ENCODE data around the gene EPHA3. TPM values are rescaled to one million over a fixed set of nuclear protein-coding genes. Genes with fewer than 3 reads are reported as not detected.

Gene EPHA3
- total RNA-seq, 1 donor from 2014 or later, result 3.3 TPM

- no peak for TF ChIP-seq CTCF (IDR thresholded peaks at IDR 0.05)
- no peak for DNase-seq (ENCODE audit: low spot score in 2 of 2)
- Histone ChIP-seq H3K4me1 (no peaks in the 10 kb centered on the region), H3K27me3 (no peaks in the 10 kb centered on the region), H3K36me3 (no peaks in the 10 kb centered on the region), H3K9me3 (no peaks in the 10 kb centered on the region), H3K4me3 (no peak overlapping the region), H3K27ac (no peak overlapping the region)
- intact Hi-C loops (cut with DNase I), result no loop called here
Observed at GRCh38 chr3:89164774-89165173, 57.4 kb downstream of the EPHA3 start.

GRCh38 chr3:89165636-89166263, 58.3 kb downstream of the EPHA3 start:
- H3K4me3 ChIP-seq, result no peak overlapping the region
- H3K9me3 ChIP-seq, result no peaks in the 10 kb centered on the region
- H3K4me1 ChIP-seq, result no peaks in the 10 kb centered on the region
- TF ChIP-seq CTCF (IDR thresholded peaks at IDR 0.05), result no peak
- H3K36me3 ChIP-seq, result no peaks in the 10 kb centered on the region
- H3K27me3 ChIP-seq, result no peaks in the 10 kb centered on the region
- no peak overlapping the region for H3K27ac ChIP-seq
- intact Hi-C loops (cut with DNase I), result no loop called here
- no peak for DNase-seq (ENCODE audit: low spot score in 2 of 2)

- H3K27me3 ChIP-seq, result no peaks in the 10 kb centered on the region
- no peaks in the 10 kb centered on the region for H3K36me3 ChIP-seq
- H3K27ac ChIP-seq, result no peak overlapping the region
- no peak overlapping the region for H3K4me3 ChIP-seq
- TF ChIP-seq CTCF (IDR thresholded peaks at IDR 0.05), result no peak
- H3K9me3 ChIP-seq, result no peaks in the 10 kb centered on the region
- DNase-seq (ENCODE audit: low spot score in 2 of 2), result no peak
- no peaks in the 10 kb centered on the region for H3K4me1 ChIP-seq
- intact Hi-C loops (cut with DNase I), result no loop called here
Observed at GRCh38 chr3:89171687-89172545, 64.5 kb downstream of the EPHA3 start.

- no peak for DNase-seq (ENCODE audit: low spot score in 2 of 2)
- no peak for TF ChIP-seq CTCF (IDR thresholded peaks at IDR 0.05)
- H3K27me3 ChIP-seq, result no peaks in the 10 kb centered on the region
- no peaks in the 10 kb centered on the region for H3K36me3 ChIP-seq
- H3K9me3 ChIP-seq, result no peaks in the 10 kb centered on the region
- no peaks in the 10 kb centered on the region for H3K4me1 ChIP-seq
- intact Hi-C loops (cut with DNase I), result no loop called here
- no peak overlapping the region for H3K27ac ChIP-seq
- no peak overlapping the region for H3K4me3 ChIP-seq
Observed at GRCh38 chr3:89173546-89173945, 66.1 kb downstream of the EPHA3 start.

- Histone ChIP-seq H3K27me3 (no peaks in the 10 kb centered on the region), H3K4me1 (no peaks in the 10 kb centered on the region), H3K36me3 (no peaks in the 10 kb centered on the region), H3K4me3 (no peak overlapping the region), H3K27ac (no peak overlapping the region), H3K9me3 (no peaks in the 10 kb centered on the region)
- DNase-seq (ENCODE audit: low spot score in 2 of 2), result no peak
- TF ChIP-seq CTCF (IDR thresholded peaks at IDR 0.05), result no peak
- intact Hi-C loops (cut with DNase I), result no loop called here
Observed at GRCh38 chr3:89179355-89180001, 72.1 kb downstream of the EPHA3 start.

Measured in ascending aorta (tissue), 2 donors.